HEK293 (cell line): ENCODE results near the gene XRCC2.

Experiments used
- CTCF ChIA-PET: fragments of 350-600 bp; formaldehyde crosslinking; extraction: SDS; loops from one replicate; lab custom pipeline; 2021; ENCODE audit warnings: antibody characterized with exemption; lab: Yijun Ruan, JAX
- POLR2A ChIA-PET: fragments of 300-600 bp; formaldehyde crosslinking; extraction: SDS; loops from one replicate; lab custom pipeline; 2020; ENCODE audit warnings: antibody characterized with exemption, inconsistent platforms; lab: Yijun Ruan, JAX
- H3K27ac ChIP-seq: fragments of 200-500 bp; sonication (Bioruptor generic); 2 replicates; pipeline ENCODE4 v1.5.1; 2014; ENCODE audit warnings: low read depth, low read length, control low read depth, inconsistent platforms; ENCODE audit errors: extremely low read depth
- H3K36me3 ChIP-seq, 2 experiments: fragments of 200-500 bp in 1 of 2; sonication (Bioruptor generic) in 1 of 2; 1 replicate in 1 of 2; 2 replicates in 1 of 2; pipeline ENCODE4 v1.5.1; 2014 to 2017; ENCODE audit warnings: inconsistent platforms in 2 of 2, low read length in 2 of 2; ENCODE audit not compliant: control insufficient read depth in 2 of 2, insufficient read depth in 1 of 2
- H3K4me1 ChIP-seq: fragments of 200-500 bp; sonication (Bioruptor generic); 2 replicates; pipeline ENCODE4 v1.5.1; 2014; ENCODE audit warnings: mild to moderate bottlenecking, low read length, inconsistent platforms; ENCODE audit not compliant: control insufficient read depth, insufficient read depth
- H3K4me3 ChIP-seq: 2 replicates; pipeline ENCODE4 v1.5.1; 2011; ENCODE audit warnings: low read depth, mild to moderate bottlenecking, control low read depth, low read length, moderate library complexity
- H3K9me3 ChIP-seq: fragments of 200-500 bp; sonication (Bioruptor generic); 2 replicates; pipeline ENCODE4 v1.5.1; 2014; ENCODE audit warnings: low read depth, low read length, inconsistent platforms; ENCODE audit not compliant: control insufficient read depth, insufficient read depth
- GLI4 ChIP-seq: fragments of 450-650 bp; formaldehyde crosslinking; IDR thresholded peaks from 2 replicates; pipeline ENCODE4 v1.5.1; 2016; ENCODE audit warnings: missing biosample characterization, missing genetic modification characterization
- MYNN ChIP-seq: fragments of 450-650 bp; formaldehyde crosslinking; IDR thresholded peaks from 2 replicates; pipeline ENCODE4 v1.5.1; 2016; ENCODE audit warnings: missing biosample characterization, missing genetic modification characterization, borderline replicate concordance
- MZF1 ChIP-seq: fragments of 450-650 bp; formaldehyde crosslinking; IDR thresholded peaks from 2 replicates; pipeline ENCODE4 v1.5.1; 2017; ENCODE audit warnings: missing biosample characterization, missing genetic modification characterization, borderline replicate concordance
- PRDM6 ChIP-seq: fragments of 450-650 bp; formaldehyde crosslinking; IDR thresholded peaks from 2 replicates; pipeline ENCODE4 v1.5.1; 2017; ENCODE audit warnings: missing biosample characterization, missing genetic modification characterization
- SETDB1 ChIP-seq: IDR thresholded peaks from one replicate; pipeline ENCODE4 v1.6.1; 2017; ENCODE audit warnings: mild to moderate bottlenecking, low read length, moderate library complexity, mixed read lengths; ENCODE audit not compliant: insufficient read length
- YY2 ChIP-seq: fragments of 450-650 bp; formaldehyde crosslinking; IDR thresholded peaks from 2 replicates; pipeline ENCODE4 v1.5.1; 2016; ENCODE audit warnings: missing biosample characterization, missing genetic modification characterization
- ZEB2 ChIP-seq: fragments of 450-650 bp; formaldehyde crosslinking; IDR thresholded peaks from 2 replicates; pipeline ENCODE4 v1.5.1; 2016; ENCODE audit warnings: missing biosample characterization, missing genetic modification characterization
- ZNF121 ChIP-seq: fragments of 450-650 bp; formaldehyde crosslinking; IDR thresholded peaks from 2 replicates; pipeline ENCODE4 v1.5.1; 2016; ENCODE audit warnings: missing biosample characterization, missing genetic modification characterization
- ZNF146 ChIP-seq: fragments of 450-650 bp; formaldehyde crosslinking; IDR thresholded peaks from 2 replicates; pipeline ENCODE4 v1.5.1; 2016; ENCODE audit warnings: missing biosample characterization, missing genetic modification characterization
- ZNF155 ChIP-seq: fragments of 450-650 bp; formaldehyde crosslinking; IDR thresholded peaks from 2 replicates; pipeline ENCODE4 v1.5.1; 2016; ENCODE audit warnings: missing biosample characterization, missing genetic modification characterization
- ZNF335 ChIP-seq: fragments of 450-650 bp; formaldehyde crosslinking; conservative IDR thresholded peaks from 2 replicates; pipeline ENCODE4 v1.5.1; 2016; ENCODE audit warnings: missing biosample characterization, missing genetic modification characterization
- ZNF341 ChIP-seq: fragments of 450-650 bp; formaldehyde crosslinking; IDR thresholded peaks from 2 replicates; pipeline ENCODE4; 2016; ENCODE audit warnings: low read depth, missing biosample characterization, missing genetic modification characterization
- ZNF416 ChIP-seq: fragments of 450-650 bp; formaldehyde crosslinking; IDR thresholded peaks from 2 replicates; pipeline ENCODE4 v1.5.1; 2016; ENCODE audit warnings: missing biosample characterization, missing genetic modification characterization
- ZNF513 ChIP-seq: fragments of 450-650 bp; IDR thresholded peaks from 2 replicates; pipeline ENCODE4 v1.5.1; 2018; ENCODE audit warnings: missing biosample characterization, missing genetic modification characterization
- ZNF518A ChIP-seq: fragments of 450-650 bp; formaldehyde crosslinking; conservative IDR thresholded peaks from 2 replicates; pipeline ENCODE4 v1.5.1; 2016; ENCODE audit warnings: low read depth, missing biosample characterization, missing genetic modification characterization
- ZNF621 ChIP-seq: fragments of 450-650 bp; formaldehyde crosslinking; IDR thresholded peaks from 2 replicates; pipeline ENCODE4 v1.5.1; 2017; ENCODE audit warnings: missing biosample characterization, missing genetic modification characterization
- ZNF645 ChIP-seq: fragments of 450-650 bp; formaldehyde crosslinking; IDR thresholded peaks from 2 replicates; pipeline ENCODE4; 2016; ENCODE audit warnings: missing biosample characterization, missing genetic modification characterization
- ZNF654 ChIP-seq: fragments of 450-650 bp; formaldehyde crosslinking; IDR thresholded peaks from 2 replicates; pipeline ENCODE4 v1.5.1; 2016; ENCODE audit warnings: low read depth, missing biosample characterization, missing genetic modification characterization
- ZNF792 ChIP-seq: fragments of 450-650 bp; formaldehyde crosslinking; IDR thresholded peaks from 2 replicates; pipeline ENCODE4 v1.5.1; 2016; ENCODE audit warnings: missing biosample characterization, missing genetic modification characterization
- TF ChIP-seq, protein P1 (sequence below): IDR thresholded peaks from 2 replicates; pipeline ENCODE4 v1.6.1; 2011; ENCODE audit warnings: mild to moderate bottlenecking, low read depth, low read length, borderline replicate concordance
- TF ChIP-seq, protein P2 (sequence below): fragments of 450-650 bp; formaldehyde crosslinking; IDR thresholded peaks from 2 replicates; pipeline ENCODE4 v1.5.1; 2016; ENCODE audit warnings: missing biosample characterization, missing genetic modification characterization
- TF ChIP-seq, protein P3 (sequence below): fragments of 450-650 bp; formaldehyde crosslinking; IDR thresholded peaks from 2 replicates; pipeline ENCODE4 v1.5.1; 2016; ENCODE audit warnings: missing biosample characterization, missing genetic modification characterization

Gene XRCC2

DNA sequence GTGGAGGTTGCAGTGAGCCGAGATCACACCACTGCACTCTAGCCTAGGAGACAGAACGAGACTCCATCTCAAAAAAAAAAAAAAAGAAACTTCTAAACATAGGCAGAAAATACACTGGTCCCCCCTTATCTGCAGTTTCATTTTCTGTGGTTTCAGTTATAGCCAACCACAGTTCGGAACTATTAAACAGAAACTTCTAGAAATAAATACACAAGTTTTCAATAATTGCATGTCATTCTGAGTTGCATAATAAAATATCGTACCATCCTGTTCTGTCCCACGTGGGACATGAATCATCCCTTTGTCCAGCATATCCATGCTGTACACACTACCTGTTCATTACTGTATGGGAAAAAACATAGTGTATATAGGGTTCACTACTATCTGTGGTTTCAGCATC lies 8.0 kb downstream of the XRCC2 start (continued):
- TF ChIP-seq ZNF792 (tag by site-specific recombination) = no peak
- TF ChIP-seq MYNN = no peak
- no peak for TF ChIP-seq MZF1 (tag by site-specific recombination)
- no peak for TF ChIP-seq ZNF155 (tag by site-specific recombination)
- TF ChIP-seq ZNF335 (tag by site-specific recombination) = no peak

DNA sequence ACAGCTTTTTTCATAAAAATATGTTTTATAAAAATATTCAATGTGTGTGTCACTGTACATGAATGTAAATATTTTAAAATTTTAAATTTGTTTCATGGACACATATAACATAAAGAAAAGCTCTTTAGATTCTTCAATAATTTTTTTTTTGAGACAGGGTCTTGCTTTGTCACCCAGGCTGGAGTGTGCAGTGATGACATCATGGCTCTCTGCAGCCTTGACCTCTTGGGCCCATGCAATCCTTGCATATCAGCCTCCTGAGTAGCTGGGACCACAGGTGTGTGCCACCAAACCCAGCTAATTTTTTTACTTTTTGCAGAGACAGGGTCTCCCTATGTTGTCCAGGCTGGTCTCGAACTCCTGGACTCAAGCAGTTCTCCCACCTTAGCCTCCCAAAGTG lies 9.9 kb downstream of the XRCC2 start:
- Histone ChIP-seq H3K36me3 (peaks cover 9 to 46% of the 10 kb centered on the region in 2 experiments; a peak in 2 of 3 replicates), H3K27ac (no peak overlapping the region), H3K4me3 (no peak overlapping the region), H3K4me1 (no peaks in the 10 kb centered on the region), H3K9me3 (no peaks in the 10 kb centered on the region)
- POLR2A ChIA-PET = interaction anchor here (0.6 kb wide), 1 partner anchor 24 kb away, joined by 5 read pairs; no protein-coding TSS in a partner anchor
- CTCF ChIA-PET = no interaction called here
- TF ChIP-seq ZNF654 (tag by site-specific recombination) (no peak), ZEB2 (tag by site-specific recombination) (no peak), ZNF341 (no peak), ZNF416 (tag by site-specific recombination) (no peak), GLI4 (tag by site-specific recombination) (no peak), YY2 (tag by site-specific recombination) (no peak), ZNF513 (no peak), ZNF645 (no peak), SETDB1 (no peak), ZNF146 (no peak), ZNF518A (no peak), ZNF121 (no peak), ZNF621 (tag by site-specific recombination) (no peak), PRDM6 (tag by site-specific recombination) (no peak)
- TF ChIP-seq, protein P1, sequence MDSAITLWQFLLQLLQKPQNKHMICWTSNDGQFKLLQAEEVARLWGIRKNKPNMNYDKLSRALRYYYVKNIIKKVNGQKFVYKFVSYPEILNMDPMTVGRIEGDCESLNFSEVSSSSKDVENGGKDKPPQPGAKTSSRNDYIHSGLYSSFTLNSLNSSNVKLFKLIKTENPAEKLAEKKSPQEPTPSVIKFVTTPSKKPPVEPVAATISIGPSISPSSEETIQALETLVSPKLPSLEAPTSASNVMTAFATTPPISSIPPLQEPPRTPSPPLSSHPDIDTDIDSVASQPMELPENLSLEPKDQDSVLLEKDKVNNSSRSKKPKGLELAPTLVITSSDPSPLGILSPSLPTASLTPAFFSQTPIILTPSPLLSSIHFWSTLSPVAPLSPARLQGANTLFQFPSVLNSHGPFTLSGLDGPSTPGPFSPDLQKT = no peak
- TF ChIP-seq, protein P2, sequence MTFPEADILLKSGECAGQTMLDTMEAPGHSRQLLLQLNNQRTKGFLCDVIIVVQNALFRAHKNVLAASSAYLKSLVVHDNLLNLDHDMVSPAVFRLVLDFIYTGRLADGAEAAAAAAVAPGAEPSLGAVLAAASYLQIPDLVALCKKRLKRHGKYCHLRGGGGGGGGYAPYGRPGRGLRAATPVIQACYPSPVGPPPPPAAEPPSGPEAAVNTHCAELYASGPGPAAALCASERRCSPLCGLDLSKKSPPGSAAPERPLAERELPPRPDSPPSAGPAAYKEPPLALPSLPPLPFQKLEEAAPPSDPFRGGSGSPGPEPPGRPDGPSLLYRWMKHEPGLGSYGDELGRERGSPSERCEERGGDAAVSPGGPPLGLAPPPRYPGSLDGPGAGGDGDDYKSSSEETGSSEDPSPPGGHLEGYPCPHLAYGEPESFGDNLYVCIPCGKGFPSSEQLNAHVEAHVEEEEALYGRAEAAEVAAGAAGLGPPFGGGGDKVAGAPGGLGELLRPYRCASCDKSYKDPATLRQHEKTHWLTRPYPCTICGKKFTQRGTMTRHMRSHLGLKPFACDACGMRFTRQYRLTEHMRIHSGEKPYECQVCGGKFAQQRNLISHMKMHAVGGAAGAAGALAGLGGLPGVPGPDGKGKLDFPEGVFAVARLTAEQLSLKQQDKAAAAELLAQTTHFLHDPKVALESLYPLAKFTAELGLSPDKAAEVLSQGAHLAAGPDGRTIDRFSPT (tag by site-specific recombination) = no peak
- TF ChIP-seq, protein P3, sequence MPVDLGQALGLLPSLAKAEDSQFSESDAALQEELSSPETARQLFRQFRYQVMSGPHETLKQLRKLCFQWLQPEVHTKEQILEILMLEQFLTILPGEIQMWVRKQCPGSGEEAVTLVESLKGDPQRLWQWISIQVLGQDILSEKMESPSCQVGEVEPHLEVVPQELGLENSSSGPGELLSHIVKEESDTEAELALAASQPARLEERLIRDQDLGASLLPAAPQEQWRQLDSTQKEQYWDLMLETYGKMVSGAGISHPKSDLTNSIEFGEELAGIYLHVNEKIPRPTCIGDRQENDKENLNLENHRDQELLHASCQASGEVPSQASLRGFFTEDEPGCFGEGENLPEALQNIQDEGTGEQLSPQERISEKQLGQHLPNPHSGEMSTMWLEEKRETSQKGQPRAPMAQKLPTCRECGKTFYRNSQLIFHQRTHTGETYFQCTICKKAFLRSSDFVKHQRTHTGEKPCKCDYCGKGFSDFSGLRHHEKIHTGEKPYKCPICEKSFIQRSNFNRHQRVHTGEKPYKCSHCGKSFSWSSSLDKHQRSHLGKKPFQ (tag by site-specific recombination) = no peak
